RPMI7951 (cell line): Measurements from ENCODE around the gene AGPAT2. TPM values are rescaled to one million over a fixed set of nuclear protein-coding genes. Genes with fewer than 3 reads are reported as not detected.

Experiments
- DNase-seq: peaks from one replicate; pipeline ENCODE4 v3.0.0-alpha.2; 2012; ENCODE audit warnings: low read depth
- total RNA-seq: library from RNA; depleted of rRNA; stranded (reverse); fragments of >200 nt; shearing (Covaris generic); gene quantifications from 2 replicates; pipeline ENCODE4 v1.2.3, GENCODE V29; 2014; rRNA removed

AGPAT2 gene
- total RNA-seq, 1 experiment from 2014 or later = 20.4 TPM

- no peak for DNase-seq
These were observed 59.6 kb downstream of the AGPAT2 start for GRCh38 chr9:136627703-136628102.

GRCh38 chr9:136626740-136627642, 60.3 kb downstream of the AGPAT2 start:
- no peak for DNase-seq

GRCh38 chr9:136626066-136626725, 61.1 kb downstream of the AGPAT2 start:
- no peak for DNase-seq

- DNase-seq = peak; percentile 30
These were observed 61.9 kb downstream of the AGPAT2 start for GRCh38 chr9:136625101-136626065.

- DNase-seq = no peak
These were observed 62.9 kb downstream of the AGPAT2 start for GRCh38 chr9:136624184-136624951.

- no peak for DNase-seq
These were observed 63.4 kb downstream of the AGPAT2 start for GRCh38 chr9:136623842-136624183.

Other genes with a start within 250 kb of the AGPAT2 start
- 3.4 and 3.8 TPM in 2 replicates for gene INPP5E, start 247.6 kb downstream of the AGPAT2 start, total RNA-seq
- 14.5 and 14.8 TPM in 2 replicates for gene SEC16A, start 204.4 kb downstream of the AGPAT2 start, total RNA-seq
- 1.8 and 2.0 TPM in 2 replicates for gene NOTCH1, start 141.4 kb downstream of the AGPAT2 start, total RNA-seq
- 1.6 and 4.1 TPM in 2 replicates for gene EGFL7, start 24.5 kb downstream of the AGPAT2 start, total RNA-seq
- gene DIPK1B, start 25.1 kb upstream of the AGPAT2 start, total RNA-seq = not detected in 2 replicates
- gene LCN10, start 55.5 kb upstream of the AGPAT2 start, total RNA-seq = 0.10 TPM in 1 of 2 replicates, not detected in the other
- not detected in 2 replicates for gene LCN6, start 61.1 kb upstream of the AGPAT2 start, total RNA-seq
- gene LCN8, start 70.8 kb upstream of the AGPAT2 start, total RNA-seq = not detected in 2 replicates
- not detected in 2 replicates for gene LCN15, start 77.1 kb upstream of the AGPAT2 start, total RNA-seq
- gene TMEM141, start 103.9 kb upstream of the AGPAT2 start, total RNA-seq = 49.4 and 79.2 TPM in 2 replicates
- gene CCDC183, start 108.9 kb upstream of the AGPAT2 start, total RNA-seq = not detected in 2 replicates
- gene RABL6, start 120.5 kb upstream of the AGPAT2 start, total RNA-seq = 30.0 and 37.8 TPM in 2 replicates
- gene AJM1, start 155.0 kb upstream of the AGPAT2 start, total RNA-seq = 0.72 and 1.3 TPM in 2 replicates
- 88.7 and 92.2 TPM in 2 replicates for gene PHPT1, start 162.0 kb upstream of the AGPAT2 start, total RNA-seq
- gene MAMDC4, start 164.9 kb upstream of the AGPAT2 start, total RNA-seq = 0.36 and 0.39 TPM in 2 replicates
- 304 and 460 TPM in 2 replicates for gene EDF1, start 178.9 kb upstream of the AGPAT2 start, total RNA-seq
- 10.1 and 13.7 TPM in 2 replicates for gene TRAF2, start 199.1 kb upstream of the AGPAT2 start, total RNA-seq